ENCODE data around the gene DBH. TPM values are rescaled to one million over a fixed set of nuclear protein-coding genes. Genes with fewer than 3 reads are reported as not detected.

DBH gene
- polyA plus RNA-seq, 1 donor (not counting 4 experiments of a cell fraction or from before 2014, with no cell fraction given) = not detected

DNA sequence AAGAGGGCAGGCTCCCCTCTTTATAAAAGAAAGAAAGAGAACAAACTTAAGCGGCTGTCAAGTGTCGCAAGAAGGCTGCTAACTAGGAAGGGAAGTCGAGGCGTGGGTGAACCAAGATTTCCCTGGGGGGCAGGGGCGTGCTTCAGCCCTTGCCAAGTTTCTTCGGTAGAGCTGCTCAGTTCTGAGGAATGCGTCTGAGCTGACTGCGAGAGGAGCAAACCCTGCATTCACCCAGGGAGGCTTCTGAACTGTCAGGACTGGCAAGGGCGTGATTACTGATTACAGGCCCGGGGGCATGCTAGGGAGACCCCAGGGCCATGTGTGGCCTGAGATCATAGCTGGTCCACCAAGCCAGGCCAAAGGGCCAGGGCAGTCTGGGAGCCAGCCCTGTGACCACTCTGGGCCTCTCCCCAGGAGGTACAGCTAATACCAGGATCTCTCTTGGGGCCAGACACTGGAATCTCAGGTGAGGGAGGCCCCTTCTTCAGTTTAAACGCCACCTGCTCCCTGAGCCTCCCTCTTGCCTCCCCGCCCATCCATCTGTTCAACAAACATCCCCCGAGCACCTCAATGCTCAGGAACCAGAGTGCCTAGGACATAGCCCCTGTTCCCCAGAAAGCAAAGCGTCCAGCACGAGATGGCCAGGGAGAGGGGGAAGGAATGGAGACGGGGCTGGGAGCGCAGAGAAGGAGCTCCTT is 71.1 kb downstream of the DBH start:
- Histone ChIP-seq H3K36me3 (ENCODE audit: control insufficient read depth in 2 of 2, extremely low read depth in 1 of 2, insufficient read depth in 2 of 2, low read length in 2 of 2) (no peaks in the 10 kb centered on the region), H3K79me2 (ENCODE audit: control insufficient read depth, insufficient read depth, low read length) (no peaks in the 10 kb centered on the region), H3K4me1 (ENCODE audit: control insufficient read depth, extremely low read depth, insufficient read depth, low read length) (no peaks in the 10 kb centered on the region), H3K9me1 (ENCODE audit: control insufficient read depth, extremely low read depth, insufficient read depth, low read length) (no peaks in the 10 kb centered on the region), H3K9ac (ENCODE audit: control insufficient read depth, extremely low read depth, insufficient read depth, low read length) (no peak overlapping the region), H3K4me2 (ENCODE audit: control insufficient read depth, extremely low read depth, insufficient read depth, low read depth, low read length) (no peak overlapping the region), H3K27me3 (ENCODE audit: control insufficient read depth, extremely low read depth, insufficient read depth, low read length) (peaks cover 44% of the 10 kb centered on the region), H4K20me1 (ENCODE audit: control insufficient read depth, extremely low read depth, insufficient read depth, low read length) (no peaks in the 10 kb centered on the region), H2AFZ (ENCODE audit: control insufficient read depth, low read length) (no peak overlapping the region), H3K27ac (ENCODE audit: control insufficient read depth, insufficient read depth, low read length) (no peak overlapping the region), H3K4me3 (ENCODE audit: control insufficient read depth in 2 of 3, extremely low read depth in 1 of 3, insufficient read depth in 2 of 3, low read depth in 1 of 3, low read length in 3 of 3) (no peak overlapping the region), H3K9me3 (ENCODE audit: control insufficient read depth, low read depth, low read length) (no peaks in the 10 kb centered on the region)
- dilution Hi-C loops (cut with MboI; ENCODE audit: extremely low pct_ligation_motif_present, low sequenced_read_pairs) = no loop called here
- FAIRE-seq (no peak), DNase-seq (ENCODE audit: low read depth, low spot score) (no peak)
- TF ChIP-seq EZH2 (IDR thresholded peaks at IDR 0.05; ENCODE audit: low read length) (no peak), CTCF (optimal IDR thresholded peaks at IDR 0.05 in 1 of 3, IDR thresholded peaks at IDR 0.05 in 1 of 3, conservative IDR thresholded peaks at IDR 0.05 in 1 of 3; ENCODE audit: extremely low read depth in 1 of 3, insufficient read depth in 2 of 3, low read length in 3 of 3) (no peak)

- H3K4me1 ChIP-seq (ENCODE audit: control insufficient read depth, extremely low read depth, insufficient read depth, low read length) = no peaks in the 10 kb centered on the region
- H3K79me2 ChIP-seq (ENCODE audit: control insufficient read depth, insufficient read depth, low read length) = no peaks in the 10 kb centered on the region
- no peak overlapping the region for H3K27ac ChIP-seq (ENCODE audit: control insufficient read depth, insufficient read depth, low read length)
- no peaks in the 10 kb centered on the region for H3K36me3 ChIP-seq (ENCODE audit: control insufficient read depth in 2 of 2, extremely low read depth in 1 of 2, insufficient read depth in 2 of 2, low read length in 2 of 2)
- DNase-seq (ENCODE audit: low read depth, low spot score) (no peak), FAIRE-seq (no peak)
- peaks cover 38% of the 10 kb centered on the region for H3K27me3 ChIP-seq (ENCODE audit: control insufficient read depth, extremely low read depth, insufficient read depth, low read length)
- TF ChIP-seq EZH2 (IDR thresholded peaks at IDR 0.05; ENCODE audit: low read length) = no peak
- no peak for TF ChIP-seq CTCF (optimal IDR thresholded peaks at IDR 0.05 in 1 of 3, IDR thresholded peaks at IDR 0.05 in 1 of 3, conservative IDR thresholded peaks at IDR 0.05 in 1 of 3; ENCODE audit: extremely low read depth in 1 of 3, insufficient read depth in 2 of 3, low read length in 3 of 3)
- H3K4me3 ChIP-seq (ENCODE audit: control insufficient read depth in 2 of 3, extremely low read depth in 1 of 3, insufficient read depth in 2 of 3, low read depth in 1 of 3, low read length in 3 of 3) = no peak overlapping the region
- no peaks in the 10 kb centered on the region for H4K20me1 ChIP-seq (ENCODE audit: control insufficient read depth, extremely low read depth, insufficient read depth, low read length)
- dilution Hi-C loops (cut with MboI; ENCODE audit: extremely low pct_ligation_motif_present, low sequenced_read_pairs) = no loop called here
- no peaks in the 10 kb centered on the region for H3K9me3 ChIP-seq (ENCODE audit: control insufficient read depth, low read depth, low read length)
- H3K9ac ChIP-seq (ENCODE audit: control insufficient read depth, extremely low read depth, insufficient read depth, low read length) = no peak overlapping the region
- no peak overlapping the region for H3K4me2 ChIP-seq (ENCODE audit: control insufficient read depth, extremely low read depth, insufficient read depth, low read depth, low read length)
- H3K9me1 ChIP-seq (ENCODE audit: control insufficient read depth, extremely low read depth, insufficient read depth, low read length) = no peaks in the 10 kb centered on the region
- H2AFZ ChIP-seq (ENCODE audit: control insufficient read depth, low read length) = no peak overlapping the region
These were observed 71.6 kb downstream of the DBH start for GRCh38 chr9:133707763-133708245.

All from keratinocyte (primary cell).